Erythroblast (primary cell): ENCODE results near the gene PIWIL4.

Experiments used
- GATA1 ChIP-seq: IDR thresholded peaks from 2 replicates; pipeline ENCODE4 v1.6.1; 2011; ENCODE audit warnings: low read depth, mild to moderate bottlenecking, control low read depth, low read length, moderate library complexity
- POLR2A ChIP-seq: IDR thresholded peaks from 2 replicates; pipeline ENCODE4 v1.6.1; 2011; ENCODE audit warnings: mild to moderate bottlenecking, low read length

DNA sequence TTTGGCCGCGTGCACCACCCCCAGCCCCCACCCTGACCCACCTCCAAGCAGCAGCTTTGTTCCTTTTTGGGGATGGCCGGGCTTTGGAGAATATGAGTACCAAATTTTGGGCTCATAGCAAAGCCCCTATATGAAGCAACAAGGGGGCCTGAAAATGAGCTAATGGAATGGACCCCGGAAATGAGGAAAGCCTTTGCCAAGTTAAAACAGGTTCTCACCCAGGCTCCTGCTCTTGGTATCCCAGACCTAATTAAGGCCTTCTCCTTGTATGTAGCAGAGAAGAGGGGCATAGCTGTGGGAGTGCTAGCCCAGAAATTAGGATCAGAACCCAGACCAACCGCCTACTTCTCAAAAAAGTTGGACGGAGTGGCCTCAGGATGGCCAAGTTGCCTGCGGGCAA is 87.0 kb downstream of the PIWIL4 start:
- TF ChIP-seq POLR2A, result no peak
- TF ChIP-seq GATA1, result no peak
